ENCODE results near the gene ZFYVE26.
"Not testable (repeated sequence)": the region's sequence is repeated elsewhere in the genome, so short reads cannot be mapped to it uniquely, and the experiment has no call there.

The ZFYVE26 gene

GRCh38 chr14:67816326-67817002, at the start of gene ZFYVE26:
ZFYVE26 (minus strand) TSS chr14:67816590; CDS start chr14:67815963, 627 bp downstream.
- peak; percentile 87 for DNase-seq

GRCh38 chr14:67863223-67863622, 46.8 kb upstream of the ZFYVE26 start:
- DNase-seq = no peak

- DNase-seq = no peak
Measured at GRCh38 chr14:67859169-67859749, 42.9 kb upstream of the ZFYVE26 start.

DNA sequence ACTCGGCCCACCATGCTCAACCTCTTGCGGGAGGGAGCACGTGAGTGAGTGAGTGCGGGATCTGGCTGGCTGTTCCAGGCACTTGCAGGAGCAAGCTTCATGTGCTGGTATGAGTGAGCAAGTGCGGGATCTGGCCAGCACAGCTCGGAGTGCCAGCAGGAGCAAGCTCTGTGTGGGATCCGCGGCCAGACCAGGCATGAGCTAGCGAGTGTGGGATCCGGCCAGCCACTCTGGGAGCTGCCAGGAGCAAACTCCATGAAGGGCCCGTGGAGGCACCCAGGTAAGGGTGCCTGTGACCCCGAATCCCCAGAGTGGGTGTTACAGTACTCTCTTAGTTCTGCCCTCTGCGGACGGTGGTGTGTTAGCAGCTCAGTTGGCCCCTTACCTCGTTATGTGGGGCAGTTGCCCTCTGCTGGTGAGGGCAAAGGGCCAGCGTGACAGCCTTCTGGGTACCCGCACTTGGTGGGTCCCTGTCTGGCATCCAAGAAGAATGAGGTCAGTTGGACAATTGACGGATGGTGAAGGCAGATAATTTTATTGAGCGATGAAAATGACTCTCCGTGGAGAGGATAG, 41.5 kb upstream of the ZFYVE26 start:
- no peak for DNase-seq

GRCh38 chr14:67856827-67857226, 40.4 kb upstream of the ZFYVE26 start:
- DNase-seq = no peak

- DNase-seq = no peak
Measured at GRCh38 chr14:67853715-67854114, 37.3 kb upstream of the ZFYVE26 start.

DNA sequence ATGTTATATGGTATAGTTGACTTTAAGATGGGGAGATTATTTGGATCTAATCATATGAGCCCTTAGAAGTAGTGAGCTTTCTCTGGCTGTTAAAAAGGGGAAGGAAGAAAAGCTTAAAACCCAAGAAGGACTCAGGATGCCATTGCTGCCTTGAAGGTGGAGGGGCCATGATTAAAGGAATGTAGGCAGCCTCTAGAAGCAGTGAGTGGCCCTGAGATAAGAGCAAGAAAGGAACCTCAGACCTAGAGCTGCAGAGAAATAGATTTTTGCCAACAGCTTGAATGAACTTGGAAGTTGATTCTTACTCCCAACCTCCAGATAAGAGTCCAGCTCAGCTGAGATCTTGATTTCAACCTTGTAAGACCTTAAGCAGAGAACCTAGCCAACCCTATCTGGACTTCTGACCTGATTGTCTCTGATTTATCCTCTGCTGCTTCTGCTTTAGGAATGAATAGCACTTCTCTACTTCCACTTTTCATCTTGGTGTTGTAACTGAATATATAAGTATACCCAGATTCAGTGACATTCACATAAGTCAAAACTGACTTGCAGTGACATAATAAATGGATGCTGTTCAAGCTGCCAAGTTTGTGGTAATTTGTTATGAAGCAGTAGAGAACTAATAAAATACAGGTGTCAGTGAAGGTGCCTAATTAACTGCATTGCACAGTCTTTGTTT, 36.7 kb upstream of the ZFYVE26 start:
- no peak for DNase-seq

DNA sequence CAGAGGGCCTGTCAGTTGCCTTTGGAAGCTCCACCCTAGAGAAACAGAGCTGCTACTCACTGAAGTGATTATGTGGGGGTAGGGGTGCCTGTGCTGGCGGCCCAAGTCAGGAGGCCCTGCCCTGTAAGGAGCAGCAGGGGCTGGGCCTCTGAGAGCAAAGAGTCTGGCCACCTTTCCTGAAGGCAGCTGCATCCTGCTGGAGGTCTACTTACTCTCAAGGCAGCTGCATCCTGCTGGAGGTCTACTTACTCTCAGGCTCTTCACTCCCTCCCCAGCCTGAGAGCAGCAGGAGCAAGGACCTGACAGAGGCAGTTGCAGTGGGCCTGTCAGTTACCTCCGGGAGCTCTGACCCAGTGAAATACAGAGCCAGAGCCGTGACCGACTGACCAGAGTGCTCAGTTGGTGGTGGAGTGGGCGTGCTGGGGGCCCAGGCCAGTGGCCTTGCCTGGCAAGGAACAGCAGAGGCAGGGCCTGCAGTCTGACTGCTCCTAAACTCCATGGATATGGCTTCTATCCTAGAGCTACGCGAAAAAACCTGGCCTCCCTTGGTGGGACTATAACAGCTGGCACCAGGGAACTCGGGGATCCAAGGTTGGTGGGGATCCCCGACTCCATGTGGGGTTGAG, 35.5 kb upstream of the ZFYVE26 start:
- no peak for DNase-seq

DNA sequence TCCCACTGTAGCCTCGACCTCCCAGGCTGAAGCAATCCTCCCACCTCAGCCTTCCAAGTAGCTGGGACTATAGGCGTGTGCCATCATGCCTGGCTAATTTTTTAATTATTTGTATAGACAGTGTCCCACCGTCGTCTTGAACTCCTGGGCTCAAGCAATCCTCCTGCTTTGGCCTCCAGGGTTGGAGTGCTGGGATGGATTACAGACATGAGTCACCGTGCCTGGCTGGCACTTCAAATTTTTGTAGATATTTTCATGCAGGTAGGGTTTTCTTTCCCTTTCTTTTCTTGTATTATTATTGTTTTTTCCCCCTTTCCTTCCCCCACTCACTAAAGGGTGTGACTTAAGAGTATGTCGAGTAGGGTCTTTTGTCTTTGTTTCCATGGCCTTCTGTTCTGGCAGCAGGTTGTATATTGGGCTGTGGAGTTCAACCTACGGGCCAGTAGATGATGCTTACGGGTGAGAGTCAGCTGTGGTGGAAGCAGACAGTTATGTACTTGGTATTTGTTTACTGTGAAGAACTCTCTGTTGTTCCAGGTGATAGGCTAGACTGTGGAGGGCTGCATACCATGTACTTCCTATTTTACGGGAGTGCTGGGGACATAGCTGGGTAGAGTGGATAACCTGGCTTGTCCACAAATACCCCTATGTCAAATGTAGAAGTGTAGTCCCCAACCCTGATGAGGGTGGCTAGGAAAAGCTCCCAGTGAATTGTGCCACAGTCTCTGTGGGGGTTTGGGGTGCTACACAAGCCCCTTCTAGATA, 33.9 kb upstream of the ZFYVE26 start:
- DNase-seq = no peak

DNA sequence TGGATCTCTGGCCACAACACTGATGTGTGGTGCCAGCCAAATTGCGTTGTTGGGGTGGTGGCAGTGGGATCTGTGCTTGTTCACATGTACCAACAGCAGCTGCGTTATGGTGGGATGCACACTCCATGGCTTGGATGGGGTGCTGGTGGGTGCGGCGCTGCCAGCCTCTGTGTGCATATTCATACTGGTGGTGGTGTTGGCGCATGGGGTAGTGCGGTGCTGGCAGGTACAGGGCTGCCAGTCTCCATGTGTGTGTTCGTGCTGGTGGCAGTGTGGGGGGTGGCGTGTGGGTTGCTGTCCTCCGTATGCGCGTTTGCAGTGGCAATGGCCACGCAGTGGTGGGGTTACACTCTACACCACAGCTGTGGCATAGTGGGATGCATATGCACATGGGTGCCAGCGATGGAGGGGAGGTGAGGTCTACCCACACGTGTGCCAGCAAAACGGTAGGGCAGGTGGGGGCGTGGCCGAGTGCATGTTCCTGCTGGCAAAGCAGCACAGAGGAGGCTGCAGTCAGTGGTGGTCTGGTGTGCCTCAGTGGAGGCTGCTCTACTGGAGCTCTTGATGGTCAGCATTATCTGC, 29.7 kb upstream of the ZFYVE26 start:
- no peak for DNase-seq

- DNase-seq = peak; percentile 66
Measured at GRCh38 chr14:67837011-67837624, 20.7 kb upstream of the ZFYVE26 start.

- DNase-seq = no peak
Measured at GRCh38 chr14:67835596-67835995, 19.2 kb upstream of the ZFYVE26 start.

- DNase-seq = no peak
Measured at GRCh38 chr14:67833403-67833802, 17.0 kb upstream of the ZFYVE26 start.

- DNase-seq = no peak
Measured at GRCh38 chr14:67831113-67831512, 14.7 kb upstream of the ZFYVE26 start.

DNA sequence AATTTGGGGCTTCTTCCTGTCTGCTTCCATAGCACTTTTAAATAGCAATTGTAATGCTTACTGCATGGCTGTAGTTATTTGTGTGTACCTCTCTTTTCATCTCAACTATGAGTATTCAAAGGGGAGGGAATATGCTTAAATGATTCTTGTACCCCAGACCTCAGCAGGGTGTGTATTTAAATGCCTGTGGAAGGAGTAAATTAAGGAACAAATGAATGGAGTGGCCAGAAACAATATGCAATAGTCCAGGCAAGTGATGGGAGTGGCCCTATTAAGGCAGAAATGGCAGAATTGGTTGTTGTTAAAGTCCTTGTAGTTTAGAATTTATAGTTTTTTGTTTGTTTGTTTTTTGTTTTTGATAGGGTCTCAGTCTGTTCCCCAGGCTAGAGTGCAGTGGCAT, 4.7 kb upstream of the ZFYVE26 start:
- DNase-seq = no peak

GRCh38 chr14:67820428-67820971, 4.1 kb upstream of the ZFYVE26 start:
- DNase-seq = peak; percentile 10

GRCh38 chr14:67819563-67820421, 3.4 kb upstream of the ZFYVE26 start, which contains the start of gene RAD51B:
RAD51B (plus strand) TSS chr14:67819779.
- peak; percentile 86 for DNase-seq

DNA sequence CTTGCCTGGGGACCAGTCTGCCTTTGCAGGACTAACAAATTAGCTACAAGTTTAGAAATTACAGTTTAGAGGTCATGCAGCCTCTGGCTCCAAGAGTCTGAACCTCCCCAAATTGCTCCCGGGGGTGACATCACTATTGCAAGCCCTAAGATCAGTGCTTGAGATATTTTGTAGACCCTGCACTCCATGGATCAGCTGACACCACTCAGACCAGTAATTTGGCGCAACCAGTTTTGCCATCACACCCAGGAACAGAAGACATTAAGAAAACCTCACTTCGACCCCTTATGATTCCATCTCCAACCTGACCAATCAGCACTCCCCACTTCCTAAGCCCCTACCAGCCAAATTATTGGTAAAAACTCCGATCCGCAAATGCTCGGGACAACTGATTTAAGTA, 2.1 kb upstream of the ZFYVE26 start:
- DNase-seq = not testable (repeated sequence)

DNA sequence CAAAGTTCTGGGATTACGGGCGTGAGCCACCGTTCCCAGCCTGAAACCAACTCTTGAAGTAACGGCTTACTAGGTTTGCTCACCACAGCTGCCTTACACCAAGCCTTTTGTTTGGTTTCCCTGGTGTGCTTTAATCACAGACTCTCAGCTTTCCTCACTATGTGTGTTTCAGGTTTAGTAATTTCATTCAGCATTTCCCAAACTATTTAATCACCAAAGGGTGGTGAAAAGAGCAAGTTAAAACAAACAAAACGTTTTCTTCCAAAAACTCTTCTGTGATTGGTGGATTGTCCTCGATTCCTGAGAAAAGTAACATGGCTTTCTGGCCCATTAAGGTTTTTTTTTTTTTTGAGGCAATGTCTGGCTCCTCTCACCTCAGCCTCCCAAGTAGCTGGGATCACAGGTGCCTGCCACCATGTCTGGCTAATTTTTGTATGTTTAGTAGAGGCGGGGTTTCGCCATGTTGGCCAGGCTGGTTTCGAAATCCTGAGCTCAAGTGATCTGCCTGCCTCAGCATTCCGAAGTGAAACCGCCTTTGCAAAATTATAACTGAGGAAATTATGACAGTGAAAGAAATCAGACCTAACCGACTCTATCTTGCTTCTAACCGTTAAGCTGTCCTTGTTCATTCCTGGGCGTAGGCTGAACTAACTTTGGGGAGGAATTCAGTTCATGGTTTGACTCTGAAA, 1.5 kb upstream of the ZFYVE26 start:
- no peak for DNase-seq
